Effector CD4-positive, alpha-beta T cell (primary cell): ENCODE results near the gene COG2.
"Not testable (repeated sequence)": the region's sequence is repeated elsewhere in the genome, so short reads cannot be mapped to it uniquely, and the experiment has no call there.

Experiments used
- DNase-seq: peaks from one replicate; pipeline ENCODE4 v3.0.0-alpha.2; 2020

The COG2 gene

GRCh38 chr1:230703679-230704385 is 61.6 kb downstream of the COG2 start:
- no peak for DNase-seq

GRCh38 chr1:230704830-230705229 is 62.5 kb downstream of the COG2 start:
- no peak for DNase-seq

GRCh38 chr1:230705289-230706019 is 63.2 kb downstream of the COG2 start:
- no peak for DNase-seq

GRCh38 chr1:230706020-230706699 is 63.9 kb downstream of the COG2 start:
- no peak for DNase-seq

- DNase-seq = no peak
Observed at GRCh38 chr1:230706887-230707731, 64.8 kb downstream of the COG2 start.

GRCh38 chr1:230707732-230708630 is 65.7 kb downstream of the COG2 start:
- DNase-seq = no peak

GRCh38 chr1:230708631-230709580 is 66.6 kb downstream of the COG2 start:
- no peak for DNase-seq

- no peak for DNase-seq
Observed at GRCh38 chr1:230709619-230710542, 67.6 kb downstream of the COG2 start.

- no peak for DNase-seq
Observed at GRCh38 chr1:230710543-230710904, 68.2 kb downstream of the COG2 start.

- DNase-seq = no peak
Observed at GRCh38 chr1:230711245-230711644, 69.0 kb downstream of the COG2 start.

- DNase-seq = no peak
Observed at GRCh38 chr1:230712470-230712942, 70.2 kb downstream of the COG2 start.

GRCh38 chr1:230713138-230713537 is 70.9 kb downstream of the COG2 start:
- DNase-seq = no peak

- no peak for DNase-seq
Observed at GRCh38 chr1:230713547-230713914, 71.2 kb downstream of the COG2 start.

- DNase-seq = no peak
Observed at GRCh38 chr1:230713915-230714764, 71.9 kb downstream of the COG2 start, which contains the start of gene AGT. AGT (minus strand) TSS chr1:230714122; CDS start chr1:230710823, 3,299 bp downstream.

- DNase-seq = no peak
Observed at GRCh38 chr1:230715510-230715909, 73.2 kb downstream of the COG2 start.

- DNase-seq = not testable (repeated sequence)
Observed at GRCh38 chr1:230716453-230716852, 74.2 kb downstream of the COG2 start.

GRCh38 chr1:230717251-230717650 is 75.0 kb downstream of the COG2 start:
- DNase-seq = no peak

- DNase-seq = not testable (repeated sequence)
Observed at GRCh38 chr1:230721849-230722522, 79.7 kb downstream of the COG2 start.
